Tongue (tissue), 2 donors: ENCODE measurements around the gene TFF1. TPM values are rescaled to one million over a fixed set of nuclear protein-coding genes. Genes with fewer than 3 reads are reported as not detected.

Experiments
- DNase-seq: peaks from one replicate; pipeline ENCODE4 v3.0.0-alpha.2; 2015
- total RNA-seq: library from RNA; depleted of rRNA; stranded (reverse); fragments of >200 nt; gene quantifications from one replicate; pipeline ENCODE4 v1.2.3, GENCODE V29; 2014

TFF1 gene
- total RNA-seq, 1 donor from 2014 or later, result not detected

DNA sequence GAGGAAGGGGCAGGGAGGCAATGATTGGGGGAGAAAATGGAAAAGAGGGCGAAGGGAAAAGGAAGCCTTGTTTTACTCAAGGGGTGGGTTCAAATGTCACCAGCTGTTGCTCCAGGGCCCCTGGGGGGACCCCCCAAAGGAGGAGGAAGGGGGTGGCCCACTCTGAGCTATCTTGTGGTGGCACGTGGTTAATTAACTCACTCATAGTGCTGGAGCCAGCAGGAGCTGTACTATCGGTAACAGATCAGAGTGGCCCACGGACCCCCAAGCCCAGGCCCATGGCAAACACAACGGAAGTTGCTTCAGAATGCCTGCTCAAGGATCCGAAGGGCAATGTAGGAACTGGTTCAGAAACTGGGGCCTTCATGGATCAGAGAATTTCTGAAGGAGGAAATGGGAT, 22.8 kb downstream of the TFF1 start:
- no peak for DNase-seq

- no peak for DNase-seq
Measured at GRCh38 chr21:42343101-42343500, 23.2 kb downstream of the TFF1 start.

GRCh38 chr21:42341776-42342542, 24.4 kb downstream of the TFF1 start:
- no peak for DNase-seq

DNA sequence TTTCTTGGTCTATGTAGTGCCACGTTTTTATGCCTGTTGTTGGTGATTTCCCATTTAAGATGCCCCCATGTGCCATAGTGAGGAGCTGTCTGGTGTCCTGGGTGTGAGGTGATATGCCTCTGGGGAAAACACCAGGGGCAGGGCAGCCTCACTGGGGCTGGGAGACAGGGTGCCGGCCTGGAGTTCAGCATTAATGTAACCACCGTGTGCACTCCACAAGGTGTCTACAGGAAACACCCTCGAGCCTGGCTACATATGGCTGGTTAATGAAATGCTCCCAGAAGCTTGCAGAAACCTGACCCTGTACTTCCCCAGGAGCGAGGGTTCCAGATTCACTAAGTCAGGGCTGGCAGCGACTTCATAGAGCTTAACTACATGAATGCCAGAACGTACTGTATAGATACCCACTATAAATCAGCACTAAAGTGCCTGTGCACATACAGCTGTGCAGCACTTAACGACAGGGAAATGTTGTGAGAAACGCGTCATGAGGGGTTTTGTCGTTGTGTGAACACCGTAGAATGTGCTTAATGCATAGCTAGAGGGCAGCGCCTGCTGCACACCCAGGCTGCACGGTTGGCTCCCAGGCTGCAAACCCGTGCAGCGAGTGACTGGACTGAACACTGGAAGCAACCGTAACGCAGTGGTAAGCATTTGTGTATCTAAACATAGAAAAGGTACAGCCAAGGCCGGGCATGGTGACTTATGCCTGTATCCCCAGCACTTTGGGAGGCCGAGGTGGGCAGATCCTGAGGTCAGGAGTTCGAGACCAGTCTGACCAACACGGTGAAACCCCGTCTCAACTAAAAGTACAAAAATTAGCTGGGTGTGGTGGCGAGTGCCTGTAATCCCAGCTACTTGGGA, 25.9 kb downstream of the TFF1 start:
- peak; percentile 47 for DNase-seq

- no peak for DNase-seq
Measured at GRCh38 chr21:42338729-42339715, 27.3 kb downstream of the TFF1 start.

GRCh38 chr21:42337830-42338728, 28.3 kb downstream of the TFF1 start:
- DNase-seq, result peak; percentile 73

DNA sequence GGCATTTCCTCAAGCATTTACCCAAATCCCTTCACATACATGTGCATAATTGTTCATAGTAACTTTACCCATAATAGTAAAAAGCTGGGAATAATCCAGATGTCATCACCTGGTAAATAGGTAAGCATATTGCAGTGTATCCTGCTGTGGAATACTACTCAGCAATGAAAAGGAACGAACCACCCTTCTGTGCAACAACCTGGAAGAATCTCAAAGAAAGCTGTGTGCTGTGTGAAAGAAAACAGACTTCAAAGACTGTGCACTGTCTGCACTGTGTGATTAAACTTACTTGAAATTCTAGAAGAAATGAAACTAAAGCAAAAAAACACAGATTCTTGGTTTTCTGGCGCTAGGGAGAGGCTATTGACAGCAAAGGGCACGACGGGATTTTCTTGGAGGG, 29.1 kb downstream of the TFF1 start:
- DNase-seq, result no peak

GRCh38 chr21:42336054-42336453, 30.3 kb downstream of the TFF1 start:
- peak; percentile 28 for DNase-seq

GRCh38 chr21:42332557-42333317, 33.6 kb downstream of the TFF1 start:
- DNase-seq, result no peak

DNA sequence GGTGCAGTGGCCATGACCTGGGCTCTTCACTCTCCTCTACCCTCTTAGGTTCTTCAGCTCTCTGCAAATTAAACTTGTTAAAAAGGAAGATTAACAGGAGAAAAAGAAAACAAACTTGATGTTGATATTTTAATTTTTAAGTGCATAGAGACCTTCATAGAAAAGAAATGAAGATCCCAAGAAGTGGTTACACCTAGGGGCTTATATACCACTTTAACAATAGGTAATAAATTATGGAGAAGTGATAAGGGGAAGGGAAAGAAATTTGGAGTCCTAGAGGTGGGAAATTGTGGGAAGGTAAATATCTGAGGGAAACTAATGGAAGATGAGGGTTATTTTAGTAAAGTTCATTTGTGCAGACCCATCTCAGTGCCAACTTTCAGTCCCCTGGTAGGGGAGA, 34.7 kb downstream of the TFF1 start:
- no peak for DNase-seq

GRCh38 chr21:42330380-42331371, 35.7 kb downstream of the TFF1 start:
- no peak for DNase-seq

DNA sequence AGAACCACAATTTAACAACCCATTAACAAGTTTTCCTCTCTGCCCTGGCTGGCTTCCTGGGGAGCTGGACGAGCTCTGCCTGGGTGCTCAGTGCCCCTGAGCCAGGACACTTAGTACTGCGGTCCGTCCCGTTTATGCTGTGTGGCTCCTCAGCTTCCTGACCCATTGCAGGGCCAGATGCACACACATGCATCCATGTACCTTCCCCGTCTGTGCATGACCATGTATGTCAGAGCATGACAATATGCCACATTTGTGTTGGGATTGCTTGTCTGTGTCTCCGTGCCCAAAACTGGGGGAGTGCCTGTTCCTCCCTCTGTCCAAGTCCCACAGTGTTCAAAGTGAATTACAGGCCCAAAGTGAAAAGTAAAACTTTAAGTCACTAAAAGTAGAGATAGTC, 41.4 kb downstream of the TFF1 start:
- no peak for DNase-seq

- DNase-seq, result no peak
Measured at GRCh38 chr21:42321845-42322244, 44.5 kb downstream of the TFF1 start.

DNA sequence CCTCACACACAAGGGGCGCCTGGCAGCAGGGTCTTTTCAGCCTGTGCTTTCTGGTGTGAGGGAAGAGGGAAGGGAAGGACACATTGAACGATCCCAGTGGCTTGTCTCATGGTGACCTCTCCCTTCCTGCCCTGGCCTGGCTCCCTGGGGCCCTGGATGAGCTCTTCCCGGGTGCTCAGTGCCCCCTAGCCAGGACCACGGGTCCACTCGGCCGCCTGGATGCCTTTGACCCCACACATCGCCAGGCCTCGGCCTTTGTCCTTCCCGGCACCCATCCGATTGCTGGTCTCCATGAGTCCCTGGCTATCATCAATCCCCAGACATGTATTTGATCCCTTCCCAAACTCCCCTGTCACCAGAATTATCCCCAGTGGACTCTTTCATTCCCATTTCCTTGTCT, 45.1 kb downstream of the TFF1 start:
- no peak for DNase-seq

- DNase-seq, result no peak
Measured at GRCh38 chr21:42320791-42321190, 45.5 kb downstream of the TFF1 start.

GRCh38 chr21:42319851-42320572, 46.3 kb downstream of the TFF1 start:
- DNase-seq, result no peak

GRCh38 chr21:42319376-42319775, 47.0 kb downstream of the TFF1 start:
- no peak for DNase-seq
